Measurements from ENCODE around the gene CLCN2.

CLCN2 gene

GRCh38 chr3:184358921-184359350 lies 2.5 kb downstream of the CLCN2 start:
- no peak for DNase-seq

DNA sequence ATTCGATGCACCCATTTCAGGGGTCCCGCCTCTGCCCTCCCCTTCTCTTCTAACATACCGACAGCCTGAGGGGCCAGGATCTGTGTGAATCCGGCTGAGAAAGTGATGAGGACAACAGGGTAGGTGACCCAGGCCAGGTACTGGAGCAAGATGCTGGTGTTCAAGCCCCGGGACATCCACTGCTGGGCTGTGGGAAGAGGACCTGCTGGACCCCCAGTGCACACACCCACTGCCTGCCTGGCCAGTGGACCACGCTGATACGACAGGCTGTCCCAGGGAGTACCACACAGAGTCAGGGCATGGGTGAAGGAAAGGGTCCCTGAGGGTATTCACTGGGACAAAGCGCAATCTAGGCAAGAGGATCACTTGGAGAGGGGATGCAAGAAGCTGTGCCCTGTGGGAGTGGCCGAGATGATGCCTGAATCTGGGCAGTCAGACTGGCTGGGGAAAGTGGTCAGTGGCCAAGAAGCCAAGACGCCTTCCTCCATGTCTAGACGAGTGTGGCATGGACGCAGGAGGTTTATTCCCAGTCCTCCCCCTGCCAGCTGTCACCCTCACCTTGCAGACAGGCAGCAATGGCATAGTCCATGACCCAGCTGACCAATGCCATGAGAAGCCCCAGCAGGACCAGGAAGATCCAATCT lies 3.2 kb downstream of the CLCN2 start:
- DNase-seq: no peak

- no peak for DNase-seq
Observed at GRCh38 chr3:184357248-184358123, 3.9 kb downstream of the CLCN2 start.

DNA sequence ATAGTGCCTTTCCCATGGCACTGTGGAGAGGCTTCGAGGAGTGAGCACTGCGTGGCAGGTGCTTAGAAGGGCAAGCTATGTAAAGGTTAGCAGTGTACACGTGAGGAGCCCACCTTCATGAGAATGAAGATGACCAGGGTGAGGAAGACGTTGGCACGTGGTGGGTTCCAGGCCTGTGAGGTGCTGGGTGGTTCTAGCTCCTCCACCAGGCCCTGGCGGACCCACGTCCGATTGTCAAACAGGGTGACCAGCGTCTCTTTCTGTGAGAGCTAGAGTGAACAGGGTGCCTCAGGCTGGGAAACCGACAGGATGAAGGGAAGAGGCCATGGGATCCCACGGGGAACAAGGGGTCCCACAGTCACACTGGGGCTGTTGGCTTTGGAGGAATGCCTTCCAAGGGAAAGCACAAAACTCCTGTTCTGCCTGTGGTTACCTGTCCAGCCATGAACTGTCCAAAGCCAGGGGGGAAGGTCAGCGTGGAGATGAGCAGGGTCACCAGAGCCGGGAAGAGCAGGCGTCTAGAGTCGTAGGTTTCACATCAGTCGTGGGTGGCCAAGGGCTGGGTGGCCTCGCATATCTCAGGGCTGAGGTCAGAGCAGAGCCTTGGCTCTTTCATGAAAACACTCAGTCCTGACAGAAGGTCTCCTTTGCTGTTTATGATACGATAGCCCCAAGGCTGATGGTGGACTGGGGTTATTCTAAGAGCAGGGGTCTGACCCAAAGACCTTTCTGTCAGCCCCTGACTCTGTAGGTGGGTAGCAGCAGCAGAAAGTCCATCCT lies 6.0 kb downstream of the CLCN2 start:
- no peak for DNase-seq

- DNase-seq: no peak
Observed at GRCh38 chr3:184354754-184355153, 6.7 kb downstream of the CLCN2 start.

DNA sequence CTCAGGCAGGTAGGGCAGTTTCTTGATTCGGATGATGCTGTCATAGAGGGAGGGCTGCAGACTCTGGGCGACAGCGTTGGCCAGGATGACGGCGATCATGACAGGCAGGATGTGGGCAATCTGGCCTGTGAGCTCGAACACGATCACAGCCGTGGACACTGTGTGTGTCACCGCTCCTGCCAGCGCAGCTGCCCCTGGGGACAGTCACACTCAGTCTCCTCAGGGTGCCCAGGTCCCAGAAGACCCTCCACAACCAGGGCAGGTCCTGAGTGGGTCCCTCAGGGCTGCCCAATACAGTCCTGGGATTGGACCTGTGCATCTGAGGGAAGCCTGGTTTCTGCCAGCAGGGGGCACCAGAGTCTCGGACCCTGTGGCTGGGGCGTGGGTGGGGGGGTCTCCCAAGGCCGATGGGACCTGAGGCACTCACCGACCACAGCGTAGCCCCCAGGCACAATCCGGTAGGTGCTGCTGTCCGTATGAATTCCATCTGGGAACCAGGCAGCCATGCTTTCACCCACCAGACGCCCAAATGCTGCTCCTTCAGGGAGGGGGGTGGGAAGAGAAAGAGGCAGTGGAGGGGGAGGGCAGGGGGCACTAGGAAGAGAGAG lies 7.2 kb downstream of the CLCN2 start:
- DNase-seq: peak; percentile 54

DNA sequence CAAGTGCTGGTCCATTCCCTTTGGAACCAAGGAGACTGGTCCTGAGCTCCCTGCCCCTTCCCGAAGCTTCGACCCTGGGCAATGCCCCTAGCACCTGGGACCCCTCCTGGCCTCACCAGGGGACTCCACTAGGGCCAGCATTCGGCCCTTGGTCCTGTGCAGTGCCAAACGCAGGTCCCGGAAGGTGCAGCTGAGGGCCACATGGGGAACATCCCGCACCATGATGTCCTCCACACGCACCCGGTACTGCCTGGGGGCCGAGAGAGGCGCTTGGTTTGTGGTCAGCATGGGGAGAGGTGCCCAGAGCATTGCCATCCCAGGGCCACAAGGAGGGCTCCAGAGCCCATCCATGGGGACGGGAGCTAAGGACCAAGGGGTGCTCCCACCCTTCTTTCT lies 7.9 kb downstream of the CLCN2 start:
- no peak for DNase-seq

GRCh38 chr3:184352897-184353545 lies 8.4 kb downstream of the CLCN2 start:
- DNase-seq: no peak

DNA sequence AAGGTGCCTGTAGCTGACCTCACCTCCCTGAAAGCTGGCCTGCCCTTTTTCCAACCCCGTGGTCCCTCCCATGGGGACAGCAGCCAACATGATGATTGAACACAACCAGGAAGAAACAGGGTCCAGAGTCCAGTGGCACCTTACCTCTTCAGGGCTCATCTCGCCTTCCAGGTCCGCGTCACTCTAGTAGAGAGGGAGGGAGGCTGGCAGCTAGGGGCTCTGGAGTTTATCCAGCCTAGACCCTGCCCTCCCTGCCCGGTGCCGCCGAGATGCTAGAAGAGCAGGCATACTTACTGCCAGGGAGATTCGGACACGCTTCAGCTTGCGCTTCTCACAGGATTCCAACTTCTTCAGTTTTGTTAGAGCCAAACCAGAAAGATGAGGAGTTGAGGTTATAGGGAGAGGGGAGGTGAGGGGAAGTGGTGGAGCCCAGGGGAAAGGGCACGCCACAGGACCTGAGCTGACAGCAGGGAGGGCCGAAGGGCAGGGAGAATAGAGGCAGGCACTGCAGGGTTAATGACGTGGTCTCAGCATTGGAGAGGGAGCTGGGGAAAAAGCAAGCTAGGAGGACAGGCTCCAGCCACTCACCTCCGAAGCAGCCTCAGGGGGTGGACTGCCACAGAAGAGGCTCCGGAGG lies 9.1 kb downstream of the CLCN2 start:
- no peak for DNase-seq

DNA sequence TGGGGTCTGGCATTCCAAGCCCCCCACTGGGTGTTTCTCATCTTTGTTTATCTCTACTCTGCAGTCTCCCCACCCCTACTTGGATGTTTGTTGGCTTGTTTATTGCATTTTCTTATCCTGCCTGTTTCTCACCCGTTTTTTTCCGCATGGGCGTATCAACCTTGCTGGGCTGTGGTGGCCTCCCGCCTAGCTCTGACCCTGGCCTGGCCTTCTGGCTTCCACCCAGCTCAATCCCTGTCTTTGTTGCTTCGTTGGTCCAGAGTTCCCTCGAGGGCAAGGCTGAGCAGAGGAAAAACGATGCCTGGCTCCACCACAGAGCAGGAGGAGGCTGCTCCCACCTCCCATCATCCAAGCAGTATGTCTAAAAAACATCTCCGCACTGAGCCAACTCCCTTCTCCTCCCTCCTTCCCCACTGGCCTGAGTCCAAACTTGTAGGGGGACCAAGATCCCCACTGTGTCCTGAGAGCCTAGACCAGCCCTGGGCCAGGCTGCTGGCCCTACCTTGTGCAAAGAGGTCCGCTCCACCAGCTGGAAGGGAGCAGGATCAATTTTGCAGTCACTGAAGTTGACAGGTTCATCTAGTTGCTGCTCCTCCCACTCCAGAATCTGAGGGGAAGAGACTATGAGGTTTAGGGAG lies 9.8 kb downstream of the CLCN2 start:
- no peak for DNase-seq

GRCh38 chr3:184350618-184351017 lies 10.8 kb downstream of the CLCN2 start:
- DNase-seq: no peak

DNA sequence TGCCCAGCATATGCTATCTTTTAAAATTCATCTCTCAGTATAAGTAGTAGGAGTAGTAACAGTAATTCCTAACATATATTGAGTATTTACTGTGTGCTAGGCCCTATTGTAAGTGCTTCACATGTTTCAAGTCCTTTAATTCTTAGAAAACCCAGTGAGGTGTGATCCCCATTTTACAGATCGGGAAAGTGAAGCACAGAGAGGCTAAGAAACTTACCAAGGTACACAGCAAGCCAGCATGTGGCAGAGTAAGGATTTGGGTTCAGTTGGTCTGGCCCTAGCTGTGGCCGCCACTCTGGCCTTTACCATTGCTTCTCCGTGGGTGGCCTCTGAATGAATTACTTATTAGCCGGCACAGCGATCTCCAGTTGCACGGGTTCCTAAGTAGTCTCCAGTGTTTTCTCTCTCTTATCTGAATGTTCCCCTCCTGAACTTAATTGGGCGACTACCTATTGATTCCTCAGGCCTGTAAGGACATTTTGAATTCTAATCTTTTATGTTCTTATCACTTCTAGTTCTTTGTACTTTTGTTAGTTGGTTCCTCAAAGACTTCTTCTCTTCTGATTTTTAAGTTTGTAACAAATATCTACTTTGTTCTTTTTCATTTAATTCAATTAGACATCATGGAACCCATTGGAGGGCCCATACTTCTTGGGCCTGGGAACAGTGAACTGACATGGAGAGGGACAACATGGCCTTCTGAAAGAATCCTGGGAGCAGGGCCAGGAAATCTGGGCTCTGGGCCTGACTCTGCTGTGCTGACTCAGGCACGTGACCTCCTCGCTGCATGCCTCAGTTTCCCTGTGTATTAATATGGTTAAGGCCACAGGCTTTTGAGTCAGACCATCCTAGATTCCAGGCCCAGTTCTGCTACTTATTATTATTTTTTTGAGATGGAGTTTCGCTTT lies 11.6 kb downstream of the CLCN2 start:
- DNase-seq: no peak

DNA sequence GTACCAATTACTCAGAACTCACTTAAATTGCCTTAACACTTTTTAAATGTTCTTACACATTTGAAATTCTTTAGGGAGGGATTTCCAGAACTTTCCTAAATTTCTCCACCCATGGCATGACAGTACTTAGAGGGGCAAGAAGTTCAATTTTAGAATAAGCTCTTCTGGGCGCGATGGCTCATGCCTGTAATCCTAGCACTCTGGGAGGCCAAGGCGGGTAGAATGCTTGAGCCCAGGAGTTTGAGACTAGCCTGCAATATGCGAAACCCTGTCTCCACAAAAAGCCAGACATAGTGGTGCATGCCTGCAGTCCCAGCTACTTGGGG lies 13.4 kb downstream of the CLCN2 start:
- no peak for DNase-seq

GRCh38 chr3:184347321-184348056 lies 13.9 kb downstream of the CLCN2 start:
- DNase-seq: no peak

- DNase-seq: no peak
Observed at GRCh38 chr3:184346480-184347190, 14.8 kb downstream of the CLCN2 start.

GRCh38 chr3:184345317-184346144 lies 15.9 kb downstream of the CLCN2 start:
- no peak for DNase-seq

DNA sequence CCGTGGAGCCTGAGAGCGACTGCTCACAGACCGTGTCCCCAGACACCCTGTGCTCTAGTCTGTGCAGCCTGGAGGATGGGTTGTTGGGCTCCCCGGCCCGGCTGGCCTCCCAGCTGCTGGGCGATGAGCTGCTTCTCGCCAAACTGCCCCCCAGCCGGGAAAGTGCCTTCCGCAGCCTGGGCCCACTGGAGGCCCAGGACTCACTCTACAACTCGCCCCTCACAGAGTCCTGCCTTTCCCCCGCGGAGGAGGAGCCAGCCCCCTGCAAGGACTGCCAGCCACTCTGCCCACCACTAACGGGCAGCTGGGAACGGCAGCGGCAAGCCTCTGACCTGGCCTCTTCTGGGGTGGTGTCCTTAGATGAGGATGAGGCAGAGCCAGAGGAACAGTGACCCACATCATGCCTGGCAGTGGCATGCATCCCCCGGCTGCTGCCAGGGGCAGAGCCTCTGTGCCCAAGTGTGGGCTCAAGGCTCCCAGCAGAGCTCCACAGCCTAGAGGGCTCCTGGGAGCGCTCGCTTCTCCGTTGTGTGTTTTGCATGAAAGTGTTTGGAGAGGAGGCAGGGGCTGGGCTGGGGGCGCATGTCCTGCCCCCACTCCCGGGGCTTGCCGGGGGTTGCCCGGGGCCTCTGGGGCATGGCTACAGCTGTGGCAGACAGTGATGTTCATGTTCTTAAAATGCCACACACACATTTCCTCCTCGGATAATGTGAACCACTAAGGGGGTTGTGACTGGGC lies 16.7 kb downstream of the CLCN2 start:
- DNase-seq: no peak
